HG03045 (cell line): ENCODE results near the gene EME1.

Experiments used
- ATAC-seq: cut with Tn5 transposase; IDR thresholded peaks from one replicate; pipeline ENCODE4 v1.9.1; 2021; ENCODE audit warnings: mild to moderate bottlenecking, moderate library complexity; ENCODE audit not compliant: unreplicated experiment

The EME1 gene

DNA sequence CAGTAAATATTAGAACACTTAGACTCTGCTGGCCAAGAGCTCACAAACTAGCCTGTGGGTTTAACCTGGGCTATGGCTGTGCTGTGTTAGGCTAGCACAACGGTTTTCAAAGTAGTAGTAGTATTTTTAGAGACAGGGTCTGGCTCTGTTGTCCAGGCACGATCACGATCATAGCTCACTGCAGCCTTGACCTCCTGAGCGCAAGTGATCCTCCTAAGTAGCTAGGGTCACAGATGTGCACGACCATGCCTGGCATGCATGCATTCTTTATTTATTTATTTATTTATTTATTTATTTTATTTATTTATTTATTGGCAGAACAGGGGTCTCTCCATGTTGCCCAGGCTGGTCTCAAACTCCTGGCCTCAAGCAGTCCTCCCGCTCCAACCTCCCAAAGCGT, 10.4 kb upstream of the EME1 start:
- ATAC-seq, result no peak

DNA sequence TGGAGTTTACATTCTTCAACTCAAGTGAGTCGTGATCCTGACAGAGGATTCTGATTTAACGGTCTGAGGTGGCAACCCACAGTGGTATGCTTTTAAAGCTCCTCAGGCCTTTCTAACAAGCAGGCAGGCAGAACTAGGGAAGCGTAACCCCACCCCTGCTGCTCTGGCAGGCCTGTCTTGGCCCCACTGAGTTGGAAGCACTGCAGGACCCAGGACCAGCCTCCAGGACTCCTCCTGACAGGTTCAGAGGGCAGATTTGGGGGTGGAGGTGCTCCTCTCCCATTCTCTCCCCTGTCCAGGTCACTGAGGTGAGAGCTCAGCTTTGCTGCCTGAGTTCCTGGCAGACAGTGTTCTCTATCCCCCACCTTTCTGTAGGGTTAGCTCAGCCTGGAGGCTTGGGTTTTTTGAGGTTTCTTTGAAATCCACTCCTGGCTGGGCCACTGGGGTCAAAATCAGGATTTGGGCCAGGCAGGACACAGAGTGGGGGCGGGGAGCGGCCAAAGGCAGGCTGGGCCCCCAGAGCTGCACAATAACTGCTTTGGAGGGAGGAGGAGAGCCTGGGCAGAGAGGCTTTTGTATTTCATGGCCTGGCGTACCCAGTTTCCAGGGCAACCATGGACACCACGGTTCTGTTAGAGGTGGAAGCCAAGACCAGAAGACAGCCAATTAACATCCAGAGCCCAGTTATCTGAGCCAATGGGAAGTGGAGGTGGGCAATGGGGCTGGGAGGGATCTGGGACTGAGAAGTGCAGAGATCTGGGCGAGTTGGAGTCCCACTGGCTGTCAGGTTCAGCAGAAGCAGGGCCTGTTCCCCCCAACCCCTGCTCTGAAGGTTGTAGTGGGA, 9.6 kb upstream of the EME1 start:
- ATAC-seq, result no peak

DNA sequence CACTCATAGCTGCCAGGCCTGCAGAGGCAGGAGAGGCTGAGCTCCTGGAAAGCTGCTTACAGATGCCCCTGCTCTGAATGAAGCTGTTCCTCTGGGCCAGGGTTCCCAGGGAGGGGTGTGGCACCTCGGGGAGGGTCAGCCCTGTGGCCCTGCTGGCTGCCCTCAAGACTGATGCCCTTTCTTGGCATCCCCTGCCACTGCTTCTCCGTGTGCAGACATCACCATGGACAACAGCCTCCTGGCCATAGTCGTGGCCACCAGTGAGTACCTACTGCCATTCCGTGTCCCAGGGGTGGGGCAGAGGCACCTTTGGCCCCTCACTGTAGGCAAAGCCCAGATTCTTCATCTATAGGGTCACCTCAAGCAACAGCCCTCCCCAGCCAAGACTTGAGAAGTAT, 9.0 kb upstream of the EME1 start:
- ATAC-seq, result no peak

DNA sequence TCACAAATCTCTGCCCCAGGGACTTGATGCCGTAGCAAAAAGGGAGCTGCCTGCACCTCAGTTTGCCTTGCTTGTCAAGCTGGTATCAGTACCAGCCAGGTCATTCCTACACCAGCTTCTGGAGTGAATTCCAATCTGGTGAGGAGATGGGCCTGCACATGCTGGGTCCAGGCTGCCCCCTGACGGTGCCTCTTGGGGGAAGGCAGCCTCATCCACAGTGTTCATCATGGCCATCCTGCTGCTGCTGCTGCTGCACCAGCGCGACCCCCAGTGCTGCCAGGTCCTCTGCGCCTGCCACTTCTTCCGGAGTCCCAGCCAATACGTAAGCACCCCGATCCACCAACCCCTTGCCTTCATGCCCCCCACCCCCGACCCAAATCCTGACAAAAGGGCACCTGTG, 8.3 kb upstream of the EME1 start:
- ATAC-seq, result no peak

DNA sequence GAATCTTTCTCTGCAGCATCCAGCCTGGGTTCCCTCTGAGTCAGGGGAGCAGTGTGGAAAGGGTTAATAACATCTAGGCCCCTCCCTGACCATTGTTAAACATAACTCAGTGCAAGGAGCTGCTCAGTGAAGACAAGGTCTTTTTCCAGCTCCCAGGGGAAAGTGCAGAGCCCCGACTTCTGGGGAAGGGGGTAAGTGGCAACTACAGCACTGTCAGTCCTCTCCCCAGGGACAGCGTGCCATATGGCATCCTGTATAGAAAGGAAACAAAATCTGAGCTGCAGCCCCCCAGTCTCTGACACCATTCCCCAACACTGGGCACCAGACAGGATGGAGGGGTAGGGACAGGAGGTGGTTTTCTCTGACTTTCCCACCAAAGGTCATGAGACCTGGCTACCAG, 7.9 kb upstream of the EME1 start:
- no peak for ATAC-seq

DNA sequence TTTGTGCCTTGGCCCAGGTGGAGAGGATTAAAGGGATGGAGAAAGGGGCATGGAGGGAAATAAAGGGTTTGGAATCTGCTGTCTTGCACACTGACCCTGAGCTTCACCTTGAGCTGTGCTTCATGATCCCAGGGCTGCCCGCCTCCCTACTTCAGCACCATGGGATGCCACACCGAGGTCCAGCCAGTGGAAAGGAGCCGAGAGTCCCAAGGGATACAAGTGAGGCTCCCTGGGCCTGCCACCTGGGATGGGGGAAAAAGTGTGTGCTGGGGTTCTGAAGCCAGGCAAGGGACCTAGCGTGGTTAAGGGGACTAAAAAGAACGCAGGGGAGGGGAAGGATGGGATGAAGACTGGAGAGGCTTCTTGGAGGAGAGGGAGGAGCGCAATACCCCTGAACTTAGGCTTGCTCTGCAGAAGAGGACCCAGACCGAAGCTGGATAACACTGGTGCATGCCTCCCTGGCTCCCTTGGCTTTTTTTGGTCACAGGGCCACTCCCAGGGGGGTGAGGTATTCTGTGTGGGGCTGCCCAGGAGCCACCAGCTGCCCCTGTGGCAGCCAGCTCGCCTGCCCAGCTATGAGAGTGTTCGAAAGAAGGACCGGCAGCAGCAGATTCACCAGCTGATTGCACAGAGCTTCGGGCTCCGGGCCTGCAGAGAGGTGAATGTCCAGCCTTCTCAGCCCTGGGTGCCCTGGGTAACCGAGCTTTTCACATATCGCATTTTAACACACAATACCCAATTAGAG, 7.2 kb upstream of the EME1 start:
- no peak for ATAC-seq

DNA sequence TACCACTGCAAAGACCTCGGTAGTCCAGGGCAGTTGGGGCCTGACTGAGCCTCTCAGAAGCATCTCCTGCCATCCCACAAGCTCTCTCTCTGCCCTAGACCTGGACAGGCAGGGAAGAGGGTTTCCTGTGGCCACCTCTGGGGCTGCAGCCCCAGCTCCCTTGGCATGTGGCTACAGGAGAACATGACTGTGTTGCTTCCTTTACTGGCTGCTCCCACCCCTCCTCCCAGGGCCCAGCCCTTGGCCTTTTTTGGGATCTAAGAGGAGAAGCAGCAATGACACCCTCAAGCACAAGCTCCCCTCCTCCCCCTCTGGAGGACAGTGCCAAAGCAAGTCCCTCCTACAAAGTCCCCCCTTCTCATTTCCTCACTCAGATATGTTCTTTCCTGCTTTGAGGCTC, 5.6 kb upstream of the EME1 start:
- no peak for ATAC-seq

DNA sequence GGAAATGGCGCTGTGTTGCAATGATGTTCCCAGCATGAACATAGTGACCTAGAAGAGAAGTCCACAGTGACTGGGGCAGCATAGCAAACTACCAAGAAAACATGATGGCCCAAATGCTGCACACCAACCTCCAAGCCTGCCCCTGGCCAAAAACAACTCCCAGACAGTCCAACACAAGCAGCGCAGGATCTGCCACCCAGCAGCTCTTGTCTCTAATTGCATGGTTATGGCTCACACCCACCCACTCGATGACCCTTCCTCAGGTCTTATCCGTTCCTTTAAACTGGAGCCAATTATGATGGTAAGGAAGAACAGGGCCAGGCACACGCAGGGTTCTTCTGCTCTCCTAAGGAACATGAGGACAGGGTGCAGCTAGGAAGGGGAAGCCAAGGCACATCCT, 3.0 kb upstream of the EME1 start:
- no peak for ATAC-seq

DNA sequence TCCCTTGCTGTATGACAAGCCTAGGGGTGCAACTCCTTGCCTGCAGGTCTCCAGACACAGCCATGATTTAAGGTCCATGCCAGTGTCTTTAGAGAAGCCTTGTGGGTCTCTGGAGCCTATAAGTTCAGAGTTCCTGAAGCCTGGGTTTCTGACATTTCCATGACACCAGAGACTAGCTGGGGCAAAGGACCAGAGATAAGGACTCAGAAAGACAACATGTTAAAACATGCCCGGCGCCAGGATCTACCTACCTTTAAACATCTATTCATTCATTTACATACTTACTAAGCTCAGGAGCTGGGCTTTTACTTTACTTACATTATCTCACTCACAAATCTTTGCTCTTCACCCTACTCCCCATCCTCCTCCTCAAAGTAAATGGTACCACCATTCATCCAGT, 1.5 kb upstream of the EME1 start:
- ATAC-seq, result no peak

DNA sequence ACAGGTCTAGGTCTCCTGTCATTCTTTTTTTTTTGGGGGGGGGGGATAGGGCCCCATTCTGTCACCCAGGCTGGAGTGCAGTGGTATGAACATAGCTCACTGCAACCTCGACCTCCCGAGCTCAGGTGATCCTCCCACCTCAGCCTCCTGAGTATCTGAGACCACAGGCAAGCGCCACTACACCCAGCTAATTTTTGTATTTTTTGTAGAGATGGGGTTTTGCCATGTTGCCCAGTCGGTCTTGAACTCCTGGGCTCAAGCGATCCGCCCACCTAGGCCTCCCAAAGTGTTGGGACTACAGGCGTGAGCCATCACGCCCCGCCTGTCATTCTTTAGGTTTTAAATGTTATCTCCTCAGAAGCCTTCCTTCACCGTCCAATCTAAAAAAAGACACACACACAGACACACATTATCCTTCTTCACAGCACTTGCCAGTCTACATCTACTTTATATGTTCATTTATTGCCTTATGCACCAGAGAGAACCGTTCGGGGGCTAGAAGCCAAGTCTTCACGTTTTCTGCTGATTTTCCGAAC, 739 bp upstream of the EME1 start:
- ATAC-seq, result no peak

DNA sequence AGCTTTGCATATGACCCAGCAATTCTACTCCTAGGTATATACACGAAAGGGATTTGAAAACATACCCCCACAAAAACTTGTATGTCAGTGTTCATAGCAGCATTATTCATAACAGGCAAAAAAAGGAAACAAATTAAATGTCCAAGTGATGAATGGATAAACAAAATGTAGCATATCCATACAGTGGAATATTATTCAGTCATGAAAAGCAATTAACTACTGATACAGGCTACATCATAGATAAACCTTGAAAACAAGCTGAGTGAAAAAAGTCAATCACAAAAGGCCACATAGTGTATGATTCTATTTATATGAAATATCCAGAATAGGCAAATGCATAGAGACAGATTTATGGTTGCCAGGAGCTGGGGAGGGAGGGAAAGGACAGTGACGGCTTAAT, 676 bp downstream of the EME1 start:
- ATAC-seq, result no peak

DNA sequence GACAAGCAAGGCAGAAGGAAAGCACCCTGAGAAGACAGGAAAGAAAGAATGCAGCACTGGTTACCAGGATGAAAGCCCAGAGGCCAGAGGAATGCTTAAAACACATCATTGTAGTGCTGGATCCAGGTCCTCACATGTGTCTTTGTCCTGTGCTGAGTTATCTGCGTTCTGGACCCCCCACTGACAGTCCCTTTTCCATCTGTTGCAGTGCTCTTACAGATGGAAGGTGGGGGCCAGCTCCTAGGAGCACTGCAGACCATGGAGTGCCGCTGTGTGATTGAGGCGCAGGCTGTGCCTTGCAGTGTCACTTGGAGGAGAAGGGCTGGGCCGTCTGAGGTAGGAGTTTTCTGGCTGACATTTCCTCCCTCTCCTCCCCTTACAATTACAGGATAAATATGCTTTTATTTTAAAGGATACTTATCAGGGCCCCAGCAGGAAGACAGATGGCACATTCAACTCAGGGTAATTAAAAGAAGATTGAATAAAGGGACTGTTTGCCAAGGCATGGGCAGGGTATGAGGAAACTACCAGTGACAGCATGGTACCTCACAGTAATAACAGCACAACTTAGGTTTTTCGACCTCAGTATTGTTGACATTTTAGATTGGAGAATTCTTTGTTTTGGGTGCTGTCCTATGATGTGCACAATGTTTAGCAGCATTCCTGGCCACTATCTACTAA, 3.0 kb downstream of the EME1 start:
- no peak for ATAC-seq

DNA sequence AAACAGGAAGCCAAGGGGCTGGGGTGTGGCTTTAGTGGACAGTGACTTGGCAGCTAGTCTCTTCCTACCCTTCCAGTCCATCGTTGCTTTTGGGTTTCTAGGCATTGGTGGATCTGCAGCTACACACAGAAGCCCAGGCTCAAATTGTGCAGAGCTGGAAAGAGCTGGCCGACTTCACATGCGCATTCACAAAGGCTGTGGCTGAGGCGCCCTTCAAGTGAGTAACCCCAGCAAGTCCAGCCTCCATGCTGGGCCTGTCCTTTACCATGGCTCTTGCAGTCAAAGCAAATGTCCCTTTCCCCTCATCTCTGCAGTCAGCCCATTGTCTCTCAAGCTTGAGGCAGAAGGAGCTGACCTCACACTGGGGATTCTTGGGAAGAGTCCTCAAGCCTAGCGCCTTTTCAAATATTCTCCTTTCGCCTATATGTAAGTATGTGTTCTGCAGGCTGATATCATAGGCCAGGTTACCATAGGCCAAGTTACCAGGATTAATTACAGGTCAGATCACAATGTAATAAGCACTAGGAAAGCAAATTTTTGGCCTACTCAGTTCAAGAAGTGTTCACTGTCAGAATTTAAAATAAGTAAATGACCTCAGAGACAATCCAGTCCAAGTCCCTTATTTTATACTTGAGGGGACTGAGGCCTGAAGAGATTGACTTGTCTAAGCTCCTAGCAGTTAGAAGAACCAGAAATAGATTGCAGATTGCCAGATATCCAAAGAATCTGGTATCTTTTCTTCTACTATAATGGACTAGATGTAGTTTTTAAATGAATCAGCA, 6.5 kb downstream of the EME1 start:
- ATAC-seq, result no peak

DNA sequence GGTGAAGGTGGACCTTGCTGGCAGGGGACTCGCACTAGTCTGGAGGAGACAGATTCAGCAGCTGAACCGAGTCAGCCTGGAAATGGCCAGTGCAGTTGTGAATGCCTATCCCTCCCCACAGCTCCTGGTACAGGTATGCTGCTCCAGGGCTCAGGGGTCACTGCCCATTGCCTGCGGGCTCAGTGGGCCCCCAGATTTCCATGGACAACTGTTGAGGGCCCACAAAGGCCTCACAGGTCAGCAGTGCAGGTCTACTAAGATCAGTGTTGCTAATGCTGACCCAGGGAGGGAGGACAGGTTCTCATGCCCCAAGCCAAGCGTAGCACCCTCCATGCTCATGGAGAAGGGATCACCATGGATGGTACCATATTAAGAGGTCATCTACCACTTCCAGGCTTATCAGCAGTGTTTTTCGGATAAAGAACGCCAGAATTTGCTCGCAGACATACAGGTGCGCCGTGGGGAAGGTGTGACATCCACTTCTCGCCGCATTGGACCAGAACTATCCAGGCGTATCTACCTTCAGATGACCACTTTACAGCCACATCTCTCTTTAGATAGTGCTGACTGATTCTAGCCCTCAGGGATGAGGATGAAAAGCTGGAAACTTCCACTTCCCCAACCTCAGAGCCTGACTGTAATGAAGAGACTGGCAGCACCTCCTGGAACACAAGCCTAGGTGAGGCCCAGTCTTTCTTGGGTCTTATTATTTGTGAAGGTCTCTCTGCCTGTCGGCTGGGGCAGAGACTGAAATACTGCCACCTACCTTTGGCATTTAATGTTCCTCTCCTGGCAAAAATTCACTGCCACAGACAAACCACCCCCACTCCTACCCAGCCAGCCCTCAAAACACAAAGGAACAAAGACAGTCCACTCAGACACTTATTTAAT, 7.6 kb downstream of the EME1 start:
- no peak for ATAC-seq

DNA sequence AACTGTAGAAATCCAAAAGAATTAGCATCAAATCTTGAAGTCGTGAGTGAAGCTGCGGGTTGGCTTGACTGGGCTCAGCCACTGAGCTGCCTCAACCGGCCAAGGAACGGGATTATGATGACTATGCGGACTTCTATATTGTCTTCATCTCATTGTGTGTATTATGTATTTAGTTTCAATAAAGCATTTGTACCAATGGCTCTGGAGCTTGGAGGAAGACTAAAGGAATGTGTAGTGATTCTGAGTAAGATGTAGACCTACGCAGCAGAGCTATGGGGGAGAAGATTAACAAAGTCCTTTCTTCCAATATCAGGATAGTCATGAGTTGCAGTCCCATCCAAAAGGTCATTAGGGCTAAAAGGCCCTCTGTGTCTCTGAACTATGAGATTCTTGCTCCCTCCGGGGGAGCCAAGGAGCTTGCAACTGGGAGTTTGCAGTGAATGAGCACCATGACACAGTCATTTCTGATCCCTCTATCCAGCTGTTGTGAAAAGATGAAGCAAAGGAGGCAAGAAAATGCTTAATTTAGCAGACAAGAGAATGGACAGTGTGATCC, 8.3 kb downstream of the EME1 start:
- no peak for ATAC-seq

DNA sequence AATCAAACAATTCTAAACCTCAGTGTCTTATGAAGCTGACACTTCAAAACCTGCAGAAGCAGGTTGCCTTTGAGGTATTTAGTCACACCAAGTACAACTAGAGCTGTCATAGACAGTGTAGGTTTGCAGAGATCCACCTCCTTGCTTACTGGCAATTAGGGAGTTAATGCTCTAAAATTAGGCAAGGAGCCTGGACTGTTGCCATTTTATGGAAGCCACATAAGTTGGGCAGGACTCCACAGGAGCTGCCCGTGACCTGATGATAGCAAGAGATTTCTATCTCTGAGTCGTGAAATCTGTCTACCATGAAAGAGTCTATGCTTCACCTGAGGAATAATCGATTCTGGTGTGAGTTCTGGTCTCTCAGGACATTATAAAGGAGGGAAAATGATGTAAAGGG, 8.9 kb downstream of the EME1 start:
- ATAC-seq, result no peak

DNA sequence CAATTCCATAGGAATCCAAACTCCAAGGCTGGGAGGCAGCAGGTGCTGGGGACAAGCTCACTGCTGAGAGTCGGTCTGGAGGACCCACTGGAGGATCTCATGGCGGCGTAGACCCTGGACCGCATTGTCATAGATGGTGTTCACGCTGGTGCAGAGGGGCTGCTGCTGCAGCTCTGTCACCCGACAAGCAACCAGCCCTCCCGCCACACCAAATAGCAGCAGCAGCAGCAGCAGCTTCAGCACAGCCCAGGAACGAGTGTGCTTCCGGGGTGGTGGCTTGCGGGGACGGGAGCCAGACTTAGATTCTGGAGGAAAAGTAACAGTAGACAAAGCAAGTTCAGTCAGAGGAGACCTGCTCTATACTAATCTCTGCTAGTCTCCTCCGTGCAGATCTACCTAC, 9.9 kb downstream of the EME1 start:
- no peak for ATAC-seq

DNA sequence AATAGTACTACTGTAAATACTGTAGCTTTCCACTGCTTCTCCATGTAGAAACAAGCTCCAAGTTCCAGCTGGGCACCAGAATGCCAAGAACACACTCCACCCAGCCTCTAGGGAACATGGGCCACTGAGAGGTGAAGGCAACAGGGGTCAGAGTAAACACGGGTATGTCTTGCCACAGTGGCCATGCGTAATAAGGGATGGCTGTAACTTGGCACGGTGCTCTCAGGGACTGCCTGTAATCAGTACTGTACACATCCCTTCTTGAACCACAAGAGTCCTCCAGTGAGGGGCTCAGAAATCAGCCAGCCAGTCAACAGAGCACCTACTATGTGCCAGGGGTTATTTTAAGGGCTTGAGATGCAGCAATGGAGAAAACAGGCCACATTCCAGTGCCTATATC, 13.5 kb downstream of the EME1 start:
- ATAC-seq, result no peak

DNA sequence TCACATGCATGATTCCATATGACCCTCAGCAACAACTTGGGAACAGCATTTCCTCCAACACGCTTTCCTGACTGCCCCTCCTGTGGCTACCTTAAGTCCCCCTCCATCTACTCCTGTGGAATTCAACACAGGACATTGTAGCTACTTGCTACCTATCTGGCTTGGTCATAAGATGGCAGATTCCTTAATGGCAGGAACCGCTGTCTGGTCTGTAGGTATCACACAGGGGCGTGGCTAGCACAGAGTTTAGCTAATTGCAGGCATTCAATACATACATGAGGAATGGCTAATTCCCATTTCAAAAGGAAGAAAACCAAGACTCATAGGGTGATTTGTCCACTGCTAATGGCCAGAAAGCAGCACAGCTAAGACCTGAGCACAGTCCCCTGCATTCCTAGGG, 15.7 kb downstream of the EME1 start:
- ATAC-seq, result no peak

DNA sequence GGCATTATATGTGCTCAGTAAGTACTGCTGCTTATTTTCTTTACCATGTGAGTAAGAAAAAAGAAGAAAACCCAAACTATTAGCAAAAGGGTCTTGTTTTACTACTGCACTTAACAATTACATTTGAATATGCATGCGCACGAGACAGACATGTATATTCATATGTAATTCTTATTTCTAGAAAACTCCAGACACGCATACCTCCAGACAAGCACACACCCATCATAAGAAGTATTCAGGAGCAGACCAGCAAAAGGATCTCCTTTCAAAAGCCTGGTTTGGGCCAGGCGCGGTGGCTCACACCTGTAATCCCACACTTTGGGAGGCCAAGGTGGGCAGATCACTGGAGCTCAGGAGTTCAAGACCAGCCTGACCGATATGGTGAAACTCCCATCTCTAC, 16.5 kb downstream of the EME1 start:
- no peak for ATAC-seq
